ENCODE data around the gene NPAS2.

The NPAS2 gene

DNA sequence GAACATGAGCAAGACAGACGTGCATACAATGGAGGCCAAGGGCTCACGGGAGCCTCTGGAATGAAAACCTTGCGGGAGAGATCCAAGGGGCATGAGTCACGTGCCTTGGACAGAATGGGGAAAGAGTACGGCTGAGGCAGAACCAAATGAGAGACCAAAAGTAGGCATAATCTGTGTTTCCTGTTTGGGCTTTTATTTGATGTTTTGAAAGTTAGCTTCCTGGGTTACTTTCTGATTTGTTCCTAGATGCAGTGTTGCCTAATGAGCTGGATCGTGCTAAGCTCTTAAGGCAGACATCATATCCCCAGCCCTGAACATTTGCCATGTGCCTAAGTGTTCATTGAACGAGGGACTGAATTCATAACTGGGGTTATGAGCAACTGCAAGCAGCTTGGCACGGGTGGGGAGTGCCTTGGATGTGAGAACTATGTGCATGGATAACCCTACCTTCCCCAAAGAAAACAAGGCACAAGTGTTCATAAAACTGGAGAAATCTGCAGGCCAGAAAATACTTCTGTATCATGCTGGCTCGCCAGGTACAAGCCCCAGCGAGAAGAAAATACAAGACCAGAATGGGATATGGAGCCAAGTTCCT lies 121.8 kb downstream of the NPAS2 start:
- DNase-seq (ENCODE audit: low read depth): no peak

DNA sequence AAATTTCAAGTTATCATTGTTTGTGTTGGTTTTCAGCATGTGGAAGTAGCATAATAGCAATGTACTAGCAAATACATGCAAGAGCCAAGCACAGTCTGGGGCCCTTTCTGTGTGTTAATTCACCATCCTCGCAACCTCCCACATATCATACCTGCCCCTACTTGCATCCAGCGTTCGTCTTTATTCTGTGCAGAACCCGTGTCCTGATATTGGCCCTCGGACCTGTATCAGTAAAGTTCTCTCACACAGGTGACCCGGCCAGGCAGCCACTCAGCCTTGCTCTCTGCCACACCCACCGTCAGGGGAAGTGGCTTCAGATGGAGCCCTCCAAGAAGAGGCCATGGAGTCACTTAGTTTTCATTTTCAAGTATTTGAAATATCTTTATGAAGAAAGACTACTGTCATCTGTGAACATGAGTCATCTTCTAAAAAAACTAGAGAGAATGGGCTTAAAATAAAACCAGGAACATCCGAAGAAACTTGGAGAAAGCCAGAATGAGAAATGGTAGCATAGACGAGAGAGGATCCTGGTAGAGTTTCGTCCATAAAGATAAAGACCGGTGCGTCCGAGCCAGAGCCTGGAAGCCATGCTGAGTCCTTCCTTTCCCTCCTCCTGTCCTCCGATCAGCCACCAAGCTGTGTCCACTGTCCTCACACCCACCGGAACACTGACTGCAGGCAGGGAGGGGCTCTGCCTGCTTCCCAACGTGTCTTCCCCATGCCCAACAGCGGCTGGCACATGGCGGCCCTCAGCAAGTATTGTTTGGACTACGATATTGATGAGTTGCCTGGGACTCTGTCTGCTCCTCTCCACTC lies 124.9 kb downstream of the NPAS2 start:
- no peak for DNase-seq (ENCODE audit: low read depth)

DNA sequence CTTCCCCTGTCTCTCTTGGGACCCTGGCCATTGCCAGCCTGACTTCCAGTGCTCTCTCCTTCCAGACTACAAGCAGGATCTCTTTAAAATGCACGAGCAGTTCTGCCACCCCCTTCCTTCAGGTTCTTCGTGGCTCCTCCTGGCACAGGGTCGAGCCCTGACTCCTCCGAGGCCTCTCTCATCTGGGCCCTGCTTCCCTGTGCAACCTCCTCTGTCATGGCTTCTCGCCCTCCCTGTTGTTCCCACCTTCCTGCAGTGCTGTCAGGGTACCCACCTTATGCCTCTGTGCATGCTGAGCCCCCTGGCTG lies 125.4 kb downstream of the NPAS2 start:
- no peak for DNase-seq (ENCODE audit: low read depth)

DNA sequence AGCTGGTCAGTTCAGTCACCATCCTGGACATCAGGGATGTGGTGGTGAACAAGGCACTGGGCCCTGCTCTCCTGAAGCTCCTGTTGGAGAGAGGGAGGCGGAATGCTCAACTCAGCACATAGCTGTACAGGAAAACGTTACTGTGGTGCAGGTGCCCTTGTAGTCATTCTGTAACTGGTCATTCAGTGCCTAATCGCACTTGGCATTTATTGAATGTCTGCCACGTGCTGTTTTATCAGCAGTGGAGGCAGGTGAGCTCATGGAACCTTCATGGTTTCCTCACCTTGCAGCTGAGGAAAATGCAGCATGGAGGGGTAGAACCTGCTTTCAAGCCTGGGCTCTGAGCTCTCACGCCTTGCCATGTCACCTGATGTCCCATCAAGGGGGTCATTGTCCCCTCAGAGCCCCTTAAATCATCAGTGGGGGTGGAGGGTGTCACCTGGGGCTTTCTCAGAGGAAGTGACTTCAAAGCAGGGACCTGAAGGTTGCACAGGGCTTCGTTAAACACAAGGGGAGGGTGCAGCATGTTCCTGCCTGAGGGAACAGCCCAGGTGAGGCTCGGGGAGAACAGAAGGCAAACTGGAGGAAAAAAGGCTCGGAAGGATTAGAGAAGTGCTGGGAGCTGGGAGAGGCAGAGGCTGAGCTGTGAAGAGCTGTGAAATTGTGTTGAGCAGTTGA lies 126.1 kb downstream of the NPAS2 start:
- no peak for DNase-seq (ENCODE audit: low read depth)

DNA sequence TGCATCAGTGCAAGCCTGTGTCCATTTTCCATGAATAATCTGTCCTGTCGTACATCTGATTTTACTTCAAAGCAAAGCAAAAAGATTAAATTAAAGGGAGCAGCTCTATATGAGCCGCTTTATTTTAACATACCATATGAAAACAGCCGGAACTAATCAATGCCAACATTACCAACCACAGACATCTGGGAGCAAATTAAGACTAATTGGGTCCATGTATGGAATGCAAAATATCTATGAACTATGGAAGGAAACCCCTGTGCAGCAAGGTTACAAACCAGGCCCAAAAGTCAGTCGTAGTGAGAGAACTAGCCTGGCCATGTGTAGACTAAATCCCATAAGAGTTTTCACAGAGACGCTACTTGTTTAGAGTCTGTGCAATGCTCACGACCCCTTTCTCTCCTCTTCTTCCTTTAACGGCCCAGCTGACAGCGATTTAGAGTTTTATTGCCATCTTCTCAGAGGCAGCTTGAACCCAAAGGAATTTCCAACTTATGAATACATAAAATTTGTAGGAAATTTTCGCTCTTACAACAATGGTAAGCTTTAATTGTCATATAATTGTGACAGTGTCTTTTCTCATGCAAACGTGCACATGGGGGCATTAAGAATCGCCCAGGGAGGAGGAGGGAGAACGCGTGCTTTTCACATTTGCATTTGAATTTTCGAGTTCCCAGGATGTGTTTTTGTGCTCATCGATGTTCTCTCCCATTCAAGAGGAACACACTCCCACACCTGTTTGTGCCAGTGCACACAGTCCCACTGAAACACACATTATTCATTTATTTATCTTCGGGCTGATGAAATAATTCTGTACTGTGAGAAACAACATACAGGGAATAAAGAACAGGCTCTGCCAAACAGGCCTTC lies 129.2 kb downstream of the NPAS2 start:
- DNase-seq (ENCODE audit: low read depth): no peak

DNA sequence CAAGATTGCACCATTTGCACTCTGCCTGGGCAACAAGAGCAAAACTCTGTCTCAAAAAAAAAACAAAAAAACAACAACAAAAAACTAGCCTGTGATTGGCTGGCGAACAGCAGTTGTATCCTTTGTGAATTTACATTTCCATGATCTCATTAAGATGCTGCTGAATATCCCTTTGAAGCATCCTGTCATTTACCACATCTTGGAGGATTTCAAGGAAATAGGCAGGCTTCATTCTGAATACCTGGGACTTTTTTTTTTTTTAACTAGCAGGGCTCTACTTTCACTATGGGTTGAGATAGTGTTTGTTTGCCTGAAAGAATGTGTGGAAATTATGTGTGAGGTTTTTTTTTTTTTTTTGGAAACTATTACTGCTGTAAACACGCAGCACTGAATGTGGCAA lies 132.6 kb downstream of the NPAS2 start:
- no peak for DNase-seq (ENCODE audit: low read depth)

DNA sequence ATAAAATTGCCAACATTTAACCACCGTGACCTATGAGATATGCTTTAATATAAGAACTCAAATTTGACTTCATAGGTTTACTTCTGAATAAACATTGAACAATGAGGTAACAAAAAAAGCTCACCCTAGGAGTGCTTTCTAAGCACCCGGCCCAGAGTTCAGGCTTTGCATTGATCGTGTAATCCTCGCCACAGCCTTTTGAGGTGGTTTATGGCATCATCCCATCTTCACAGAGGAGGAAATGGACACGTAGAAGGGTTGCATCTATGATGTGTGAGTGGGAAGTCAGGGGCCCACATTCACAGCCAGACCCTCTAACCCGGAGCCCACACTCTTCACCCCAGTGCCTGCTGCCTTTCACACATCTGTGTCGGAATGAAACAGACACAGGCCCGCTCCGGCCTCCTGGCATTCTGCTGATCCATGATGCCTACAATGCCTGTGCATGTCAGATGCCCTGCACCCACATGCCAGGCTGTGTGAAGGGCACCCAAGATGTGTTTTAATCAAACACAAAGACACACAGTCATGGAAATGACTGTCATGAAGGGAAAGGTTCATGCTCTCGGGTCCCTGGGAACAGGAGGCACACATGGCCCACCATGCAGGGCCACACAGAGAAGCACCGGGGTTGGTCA lies 133.6 kb downstream of the NPAS2 start:
- no peak for DNase-seq (ENCODE audit: low read depth)

DNA sequence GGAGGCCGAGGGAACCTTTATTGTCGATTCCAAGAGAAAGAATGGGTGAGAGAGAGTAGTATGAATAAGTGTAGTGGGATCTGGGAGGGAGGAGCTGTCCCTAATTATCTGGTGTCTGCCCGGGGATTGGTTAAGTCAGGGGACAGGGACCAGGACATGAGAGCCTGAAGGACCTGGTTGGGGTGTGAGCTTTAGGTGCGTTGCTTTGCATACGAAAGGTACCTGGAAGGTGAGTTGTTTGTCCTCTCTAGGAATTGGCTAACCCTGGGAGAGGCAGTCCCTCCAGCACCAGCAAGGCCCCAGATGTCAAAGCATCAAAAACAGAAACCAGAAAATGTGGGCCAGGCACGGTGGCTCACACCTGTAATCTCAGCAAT lies 134.1 kb downstream of the NPAS2 start:
- DNase-seq (ENCODE audit: low read depth): no peak

DNA sequence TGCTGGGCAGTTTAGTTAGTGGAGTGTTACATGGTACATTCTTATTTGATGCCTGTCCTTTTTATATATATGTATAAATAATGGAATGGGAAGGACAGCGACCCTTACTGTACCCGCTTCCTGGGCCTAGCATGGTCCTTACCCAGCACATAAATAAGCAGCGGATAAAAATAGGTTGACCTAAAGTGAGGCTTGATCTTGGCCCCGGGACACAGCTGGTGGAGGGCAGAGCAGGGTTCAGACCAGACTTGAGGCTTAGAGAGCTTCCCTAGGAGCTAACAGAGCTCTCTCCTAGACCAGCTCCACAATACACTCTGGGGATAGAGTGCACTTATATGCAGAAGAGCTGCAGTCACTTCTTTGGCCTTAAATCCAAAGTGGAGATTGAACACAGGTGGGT lies 135.3 kb downstream of the NPAS2 start:
- DNase-seq (ENCODE audit: low read depth): no peak

DNA sequence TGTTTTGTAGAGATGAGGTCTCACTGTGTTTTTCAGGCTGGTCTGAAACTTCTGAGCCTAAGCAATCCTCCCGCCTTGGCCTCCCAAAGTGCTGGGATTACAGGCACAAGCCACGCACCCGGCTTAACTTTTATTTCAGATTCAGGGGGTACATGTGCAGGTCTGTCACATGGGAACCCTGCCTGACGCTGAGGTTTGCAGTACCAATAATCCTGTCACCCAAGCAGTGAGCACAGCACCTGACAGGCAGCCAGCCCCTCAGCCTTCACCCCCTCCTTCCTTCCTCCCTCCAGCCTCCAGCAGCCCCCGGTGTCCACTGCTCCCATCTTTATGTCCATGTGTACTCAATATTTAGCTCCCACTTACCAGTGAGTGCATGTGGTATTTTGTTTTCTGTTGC lies 136.1 kb downstream of the NPAS2 start:
- DNase-seq (ENCODE audit: low read depth): no peak

DNA sequence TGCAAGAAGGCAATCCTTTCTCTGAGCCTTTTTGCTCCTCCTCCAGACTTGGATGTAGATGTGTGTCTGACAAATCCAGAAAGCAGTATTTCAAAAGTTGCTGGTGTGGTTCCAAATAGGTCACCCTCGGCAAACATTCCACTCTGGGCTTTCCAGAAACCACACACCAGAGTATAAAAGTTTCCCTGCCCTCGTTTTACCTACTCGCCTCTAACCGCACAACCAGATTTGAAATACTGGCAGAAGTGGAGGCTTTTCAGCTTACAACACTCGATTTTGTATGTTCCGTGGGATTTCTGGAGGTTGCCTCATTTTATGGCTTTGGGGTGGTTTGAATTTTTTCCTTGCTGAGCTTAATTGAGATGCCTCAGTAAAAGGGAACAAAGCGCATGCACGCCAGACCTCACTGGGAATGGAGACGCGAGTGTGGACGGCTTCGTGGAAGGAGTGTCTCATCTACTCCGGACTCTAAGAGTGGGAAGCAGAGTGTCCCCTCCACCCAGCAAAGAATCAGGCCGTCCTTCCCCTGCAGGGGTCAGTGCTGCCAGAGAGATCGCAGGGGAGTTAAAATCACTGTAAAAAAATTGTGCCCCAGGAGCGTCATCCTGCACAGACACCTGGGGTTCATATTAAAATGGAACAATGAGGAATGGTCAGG lies 138.2 kb downstream of the NPAS2 start:
- peak; percentile 100 for DNase-seq (ENCODE audit: low read depth)

DNA sequence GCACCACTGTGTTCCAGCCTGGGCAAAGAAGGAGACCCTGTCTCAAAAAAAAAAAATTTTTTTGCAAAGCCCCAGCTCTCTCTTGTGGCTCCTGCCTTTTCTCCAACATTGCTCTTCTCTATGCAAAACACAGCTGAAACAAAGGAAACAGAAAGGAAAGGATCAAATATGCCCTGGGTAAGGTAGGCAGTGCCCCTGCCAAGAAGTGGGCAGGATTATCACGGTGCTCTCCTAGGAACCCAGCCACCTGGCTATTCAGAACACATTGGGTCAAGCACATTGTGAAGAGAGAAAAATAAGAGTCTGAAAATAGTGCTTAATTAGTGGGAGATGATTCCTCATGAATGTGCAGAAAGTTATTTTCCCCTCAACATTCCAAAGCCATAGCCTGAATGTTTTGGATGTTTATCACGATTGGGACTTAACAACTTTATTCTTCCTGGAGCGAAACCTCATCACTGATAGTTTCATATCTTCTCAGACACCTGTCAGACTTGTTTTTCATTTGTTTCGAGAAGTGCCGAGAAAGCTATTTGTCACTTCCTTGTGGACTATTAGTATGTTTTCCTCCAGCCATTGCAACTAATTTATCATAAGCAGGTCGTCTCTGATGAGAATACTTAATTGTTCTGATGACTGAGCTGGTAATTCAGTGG lies 139.4 kb downstream of the NPAS2 start:
- DNase-seq (ENCODE audit: low read depth): peak; percentile 80

DNA sequence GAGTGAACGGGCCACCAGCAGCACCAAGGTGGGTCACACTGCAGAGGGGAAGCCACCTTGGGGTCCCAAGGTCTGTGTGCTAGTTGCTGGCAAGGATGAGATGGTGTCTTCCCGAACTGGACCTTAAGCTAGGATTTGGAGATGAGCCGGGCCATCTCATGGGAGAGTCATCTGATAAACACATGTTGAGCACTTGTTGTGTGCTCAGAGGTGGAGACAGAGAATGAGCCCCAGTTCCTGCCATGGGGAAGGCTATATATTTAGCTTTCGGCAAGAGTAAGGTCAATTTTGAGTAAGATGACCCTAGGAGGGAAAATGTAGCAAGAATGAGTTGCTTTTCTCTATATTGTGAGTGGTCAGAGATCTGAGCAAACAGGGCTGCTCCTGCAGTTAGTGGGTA lies 140.7 kb downstream of the NPAS2 start:
- no peak for DNase-seq (ENCODE audit: low read depth)

DNA sequence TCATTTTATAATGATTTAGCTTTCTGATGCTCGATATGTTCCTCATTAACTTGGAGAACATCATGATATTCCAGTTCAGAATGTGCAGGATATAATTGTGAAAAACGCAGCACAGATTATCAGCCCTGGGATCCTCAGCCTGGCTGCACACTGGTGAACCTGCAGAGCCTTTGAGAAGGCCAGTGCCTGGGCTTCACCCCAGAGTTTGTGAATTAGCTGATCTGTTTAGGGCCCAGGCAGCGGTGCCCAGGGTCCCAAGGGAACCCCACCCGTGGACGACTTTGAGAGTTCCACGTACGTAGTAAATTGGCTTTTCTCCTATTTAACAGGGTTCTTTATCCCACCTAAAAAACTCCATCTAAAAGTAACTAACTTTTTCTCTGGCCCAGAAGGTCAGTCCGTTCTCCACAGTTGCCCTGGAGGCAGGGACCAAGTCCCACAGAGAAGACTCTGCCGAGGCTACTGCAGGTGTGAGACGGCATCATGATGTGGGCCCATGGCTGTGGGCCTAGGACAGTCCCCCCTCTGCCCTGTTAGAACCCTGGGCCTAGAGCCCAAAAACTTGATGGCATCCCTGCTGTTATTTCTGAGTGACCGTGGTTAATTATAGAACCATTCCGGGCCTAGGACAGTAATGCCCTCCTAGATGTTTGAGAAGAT lies 142.6 kb downstream of the NPAS2 start:
- DNase-seq (ENCODE audit: low read depth): no peak

DNA sequence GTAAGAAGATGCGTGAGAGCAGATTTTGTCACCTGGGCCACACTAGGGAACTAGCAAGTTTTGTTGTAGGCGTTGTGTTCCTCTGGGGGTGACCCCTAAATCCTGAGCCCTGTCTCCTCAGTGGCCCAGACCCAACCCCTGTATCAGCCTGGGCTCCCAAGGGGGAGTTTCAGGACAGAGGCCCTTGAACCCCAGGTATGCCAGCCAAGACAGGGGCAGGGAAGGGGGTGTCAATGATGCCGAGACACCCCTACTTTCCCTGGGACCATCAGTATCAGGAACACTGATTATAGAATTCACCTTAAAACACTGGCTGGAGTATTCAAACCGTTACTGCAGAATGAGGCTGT lies 143.1 kb downstream of the NPAS2 start:
- no peak for DNase-seq (ENCODE audit: low read depth)

DNA sequence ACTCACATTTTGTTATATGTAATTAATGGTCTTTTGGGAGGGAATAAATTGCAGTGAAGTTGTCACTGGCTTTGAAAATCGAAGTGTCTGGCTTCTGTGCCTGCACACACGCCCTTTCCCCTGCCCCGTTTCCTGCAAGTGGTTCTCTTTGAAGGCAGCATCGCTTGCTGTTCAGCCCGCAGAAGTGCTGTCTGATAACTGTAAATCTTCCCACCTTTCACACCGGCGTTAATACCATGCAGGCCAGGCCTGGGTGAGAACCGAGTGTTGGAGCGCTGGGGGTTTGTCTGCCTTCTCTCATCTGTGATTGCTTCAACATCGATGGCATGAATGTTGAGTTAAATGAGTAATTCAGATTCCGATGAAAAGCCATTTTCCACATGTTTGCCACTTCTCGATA lies 144.3 kb downstream of the NPAS2 start:
- DNase-seq (ENCODE audit: low read depth): no peak

DNA sequence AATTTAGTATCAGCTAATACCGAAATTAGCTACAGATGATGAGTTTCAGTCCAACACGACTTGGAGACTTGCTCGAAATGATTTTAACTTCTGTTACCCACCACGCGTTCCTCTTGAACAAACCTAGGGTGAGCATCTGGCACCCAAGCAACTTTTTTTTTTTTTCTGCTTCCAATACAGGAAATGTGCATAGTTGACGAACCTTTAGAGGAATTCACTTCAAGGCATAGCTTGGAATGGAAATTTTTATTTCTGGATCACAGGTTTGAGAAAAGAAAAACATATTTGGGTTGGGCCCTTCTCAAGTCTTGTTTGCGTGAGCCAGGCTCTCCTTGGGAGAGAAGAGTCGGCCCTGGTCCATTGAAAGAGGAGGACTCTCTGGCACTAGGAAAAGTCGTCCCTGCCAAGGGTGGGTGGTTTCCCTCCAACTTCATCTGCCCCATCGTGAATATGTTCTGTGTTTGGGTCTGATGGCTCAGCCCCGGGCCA lies 144.8 kb downstream of the NPAS2 start:
- DNase-seq (ENCODE audit: low read depth): no peak

DNA sequence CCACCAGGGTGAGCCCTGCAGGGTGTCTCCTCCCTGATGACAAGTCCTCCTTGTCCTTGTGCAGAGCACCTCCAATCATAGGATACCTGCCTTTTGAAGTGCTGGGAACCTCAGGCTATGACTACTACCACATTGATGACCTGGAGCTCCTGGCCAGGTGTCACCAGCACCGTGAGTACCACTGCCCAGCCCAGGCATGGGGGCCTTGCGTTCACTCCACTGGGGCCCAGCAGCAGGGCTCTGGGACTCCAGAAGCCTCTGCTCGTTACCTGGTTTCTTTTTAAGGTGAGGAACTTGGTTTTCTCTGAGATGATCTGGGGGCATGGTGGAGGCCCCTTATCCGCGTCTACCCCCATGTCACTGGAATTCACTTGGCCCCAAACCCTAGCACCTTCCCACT lies 145.7 kb downstream of the NPAS2 start:
- DNase-seq (ENCODE audit: low read depth): no peak

DNA sequence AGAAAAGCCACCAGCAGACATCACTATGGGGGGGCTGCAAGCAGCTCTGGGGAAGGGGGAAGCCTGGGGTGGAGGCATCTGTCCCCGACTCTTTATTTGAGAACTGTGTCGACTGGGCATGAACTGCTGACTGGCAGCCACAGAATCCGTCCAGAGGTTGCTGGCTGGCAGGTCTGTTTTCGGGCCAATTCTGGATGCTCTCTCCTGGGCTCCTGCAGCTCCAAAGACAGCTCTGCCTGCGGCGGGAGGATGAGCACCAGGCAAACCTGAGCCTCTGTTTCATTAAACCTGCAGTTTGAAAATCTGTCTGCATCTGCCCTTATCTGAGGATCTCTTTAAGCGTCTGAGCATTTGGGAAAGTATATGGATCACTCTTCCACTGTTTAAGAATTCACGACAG lies 147.8 kb downstream of the NPAS2 start:
- no peak for DNase-seq (ENCODE audit: low read depth)
